Esophagus muscularis mucosa (tissue), 3 donors: ENCODE results near the gene GPR12.

Source experiments
- POLR2A ChIP-seq: fragments of 450-650 bp; IDR thresholded peaks from one replicate; pipeline ENCODE4 v1.6.1; 2017; ENCODE audit warnings: antibody characterized with exemption, moderate library complexity, mild to moderate bottlenecking, low read depth
- TF ChIP-seq, protein P1 (sequence below), 3 experiments: fragments of 200-600 bp in 2 of 3; fragments of 450-650 bp in 1 of 3; sonication (generic) in 2 of 3; IDR thresholded peaks; one replicate each; pipeline ENCODE4 v1.5.1; 2017 to 2019; ENCODE audit warnings: antibody characterized with exemption in 3 of 3, mild to moderate bottlenecking in 2 of 3, moderate library complexity in 1 of 3

DNA sequence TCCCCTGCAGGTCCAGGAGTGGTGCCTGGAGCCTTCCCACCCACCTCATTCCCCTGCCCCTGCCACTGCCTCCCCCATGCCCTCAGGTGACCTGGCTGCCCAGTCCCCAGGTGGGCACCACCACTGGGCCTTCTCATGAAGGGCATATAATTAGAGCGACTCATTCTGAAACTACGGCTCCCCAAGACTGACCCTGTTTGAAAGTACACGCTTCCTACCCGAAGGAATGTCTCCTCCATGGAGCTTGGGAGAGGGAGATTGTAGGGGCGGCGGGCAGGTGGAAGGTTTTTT lies 52.6 kb downstream of the GPR12 start:
- TF ChIP-seq, protein P1, sequence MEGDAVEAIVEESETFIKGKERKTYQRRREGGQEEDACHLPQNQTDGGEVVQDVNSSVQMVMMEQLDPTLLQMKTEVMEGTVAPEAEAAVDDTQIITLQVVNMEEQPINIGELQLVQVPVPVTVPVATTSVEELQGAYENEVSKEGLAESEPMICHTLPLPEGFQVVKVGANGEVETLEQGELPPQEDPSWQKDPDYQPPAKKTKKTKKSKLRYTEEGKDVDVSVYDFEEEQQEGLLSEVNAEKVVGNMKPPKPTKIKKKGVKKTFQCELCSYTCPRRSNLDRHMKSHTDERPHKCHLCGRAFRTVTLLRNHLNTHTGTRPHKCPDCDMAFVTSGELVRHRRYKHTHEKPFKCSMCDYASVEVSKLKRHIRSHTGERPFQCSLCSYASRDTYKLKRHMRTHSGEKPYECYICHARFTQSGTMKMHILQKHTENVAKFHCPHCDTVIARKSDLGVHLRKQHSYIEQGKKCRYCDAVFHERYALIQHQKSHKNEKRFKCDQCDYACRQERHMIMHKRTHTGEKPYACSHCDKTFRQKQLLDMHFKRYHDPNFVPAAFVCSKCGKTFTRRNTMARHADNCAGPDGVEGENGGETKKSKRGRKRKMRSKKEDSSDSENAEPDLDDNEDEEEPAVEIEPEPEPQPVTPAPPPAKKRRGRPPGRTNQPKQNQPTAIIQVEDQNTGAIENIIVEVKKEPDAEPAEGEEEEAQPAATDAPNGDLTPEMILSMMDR (IDR thresholded peaks at IDR 0.05) = no peak
- no peak for TF ChIP-seq POLR2A
